Measurements from ENCODE around the gene KCTD1.

- TF ChIP-seq POLR2A (IDR thresholded peaks at IDR 0.05) (no peak), CTCF (IDR thresholded peaks at IDR 0.05) (no peak), EP300 (IDR thresholded peaks at IDR 0.05) (no peak)
Measured at GRCh38 chr18:26429535-26430226, 118.7 kb downstream of the KCTD1 start.
